ENCODE data around the gene ZNF444. TPM values are rescaled to one million over a fixed set of nuclear protein-coding genes. Genes with fewer than 3 reads are reported as not detected.

Gene ZNF444
- total and polyA plus RNA-seq, 2 of the 4 experiments (the other 2 are of a cell fraction): 2.5 to 20.3 TPM

DNA sequence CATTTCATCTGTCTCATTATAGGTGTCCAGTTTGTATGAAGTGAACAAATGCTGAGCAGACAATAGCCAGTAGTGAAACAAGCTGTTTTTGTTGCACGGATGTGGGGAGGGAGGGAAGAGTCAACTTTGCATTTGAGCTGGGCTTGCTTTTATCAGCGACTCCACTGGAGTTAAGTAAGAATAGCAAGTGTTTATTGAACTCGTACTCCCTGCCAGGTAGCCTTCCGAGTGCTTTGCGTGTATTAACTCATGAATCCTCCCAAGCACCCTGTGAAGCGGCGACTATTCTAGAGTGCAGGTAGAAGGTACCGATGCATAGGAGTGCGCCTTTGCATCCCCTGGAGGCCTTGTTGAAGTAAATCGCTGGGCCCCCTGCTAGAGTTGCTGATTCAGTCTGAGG, 4.7 kb upstream of the ZNF444 start:
- dilution Hi-C loops (cut with HindIII; ENCODE audit: low sequenced_read_pairs, unreplicated experiment) (no loop called here), intact Hi-C loops (cut with micrococcal nuclease) (no loop called here), in situ Hi-C loops (cut with MboI; ENCODE audit: low sequenced_read_pairs) (loop anchor here (25.0 kb wide), 2 partner anchors 449 to 1674 kb away; partner anchors contain the start of genes CDC42EP5, EPN1 and LENG9)
- Histone ChIP-seq H3K36me3 (ENCODE audit: control insufficient read depth, insufficient read depth, low read length) (no peaks in the 10 kb centered on the region), H3K56ac (ENCODE audit: extremely low read depth, insufficient read depth, low read length) (no peak overlapping the region), H2BK20ac (ENCODE audit: low read depth, low read length) (no peak overlapping the region), H4K91ac (ENCODE audit: insufficient read depth, low read depth, low read length) (no peak overlapping the region), H3K4me2 (ENCODE audit: low read depth, low read length) (no peak overlapping the region), H3K9me3 (ENCODE audit: control insufficient read depth, insufficient read depth, low read length) (no peaks in the 10 kb centered on the region), H3K4me1 (ENCODE audit: control insufficient read depth, insufficient read depth, low read length) (peaks cover 11% of the 10 kb centered on the region; the same call in 1 of the 2 replicates), H2AK9ac (replicated peaks; ENCODE audit: low read depth, low read length, poor library complexity) (no peak overlapping the region), H3K14ac (replicated peaks; ENCODE audit: low read depth, low read length) (no peak overlapping the region), H4K5ac (ENCODE audit: low read depth, low read length) (no peak overlapping the region), H3K4ac (ENCODE audit: low read depth, low read length) (no peak overlapping the region), H3K27me3 (ENCODE audit: control insufficient read depth, insufficient read depth, low read length) (no peaks in the 10 kb centered on the region), H3K79me1 (ENCODE audit: low read depth in 1 of 2, low read length in 2 of 2) (peaks cover 0 to under 1% of the 10 kb centered on the region in 2 experiments; a peak in 1 of 4 replicates), H3K27ac (ENCODE audit: insufficient read depth, low read length) (no peak overlapping the region), H3K23ac (ENCODE audit: low read depth, low read length) (no peak overlapping the region), H3K18ac (ENCODE audit: low read depth, low read length) (no peak overlapping the region), H3K9me1 (ENCODE audit: insufficient read depth, low read length) (peaks cover 5% of the 10 kb centered on the region), H2AFZ (replicated peaks; ENCODE audit: low read length, poor library complexity) (peak overlapping the region; percentile 5), H4K8ac (ENCODE audit: low read depth in 2 of 2, low read length in 2 of 2) (no peak overlapping the region), H2BK120ac (ENCODE audit: low read depth, low read length) (no peak overlapping the region), H2BK15ac (ENCODE audit: low read depth, low read length) (no peak overlapping the region), H3K4me3 (ENCODE audit: insufficient read depth, low read depth, low read length) (no peak overlapping the region), H2BK5ac (ENCODE audit: low read depth, low read length, poor library complexity, severe bottlenecking) (no peak overlapping the region), H3K9ac (ENCODE audit: low read depth, low read length) (no peak overlapping the region), H4K20me1 (ENCODE audit: insufficient read depth, low read length) (no peaks in the 10 kb centered on the region), H2AK5ac (ENCODE audit: low read depth, low read length) (no peak overlapping the region)
- ATAC-seq (ENCODE audit: low read depth) (no peak), DNase-seq (no peak)
- 66% methylated on average over 7 of the region's 10 CpGs; no CpG with 5 or more reads in 1 of the 2 experiments for WGBS, 2 experiments (ENCODE audit: extremely low coverage in 2 of 2, insufficient read length in 1 of 2)
- TF ChIP-seq, protein P1, sequence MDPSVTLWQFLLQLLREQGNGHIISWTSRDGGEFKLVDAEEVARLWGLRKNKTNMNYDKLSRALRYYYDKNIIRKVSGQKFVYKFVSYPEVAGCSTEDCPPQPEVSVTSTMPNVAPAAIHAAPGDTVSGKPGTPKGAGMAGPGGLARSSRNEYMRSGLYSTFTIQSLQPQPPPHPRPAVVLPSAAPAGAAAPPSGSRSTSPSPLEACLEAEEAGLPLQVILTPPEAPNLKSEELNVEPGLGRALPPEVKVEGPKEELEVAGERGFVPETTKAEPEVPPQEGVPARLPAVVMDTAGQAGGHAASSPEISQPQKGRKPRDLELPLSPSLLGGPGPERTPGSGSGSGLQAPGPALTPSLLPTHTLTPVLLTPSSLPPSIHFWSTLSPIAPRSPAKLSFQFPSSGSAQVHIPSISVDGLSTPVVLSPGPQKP (IDR thresholded peaks at IDR 0.05; ENCODE audit: borderline replicate concordance, low read depth, low read length): no peak
- TF ChIP-seq FOS (IDR thresholded peaks at IDR 0.05; ENCODE audit: low read depth, low read length) (no peak), CEBPB (IDR thresholded peaks at IDR 0.05; ENCODE audit: low read depth, low read length) (no peak), MAFK (IDR thresholded peaks at IDR 0.05; ENCODE audit: low read depth, low read length) (no peak), MAZ (IDR thresholded peaks at IDR 0.05; ENCODE audit: borderline replicate concordance, low read depth, low read length) (no peak), RFX5 (IDR thresholded peaks at IDR 0.05; ENCODE audit: low read depth, low read length) (no peak), RAD21 (IDR thresholded peaks at IDR 0.05; ENCODE audit: low read length) (no peak), CHD1 (IDR thresholded peaks at IDR 0.05; ENCODE audit: low read depth, low read length) (no peak), NFE2L2 (IDR thresholded peaks at IDR 0.05; ENCODE audit: low read depth, low read length) (no peak), SMC3 (IDR thresholded peaks at IDR 0.05; ENCODE audit: low read depth, low read length) (no peak), POLR2A (IDR thresholded peaks at IDR 0.05; ENCODE audit: low read depth, low read length) (no peak), BHLHE40 (IDR thresholded peaks at IDR 0.05; ENCODE audit: low read depth, low read length) (no peak)
- TF ChIP-seq, protein P2, sequence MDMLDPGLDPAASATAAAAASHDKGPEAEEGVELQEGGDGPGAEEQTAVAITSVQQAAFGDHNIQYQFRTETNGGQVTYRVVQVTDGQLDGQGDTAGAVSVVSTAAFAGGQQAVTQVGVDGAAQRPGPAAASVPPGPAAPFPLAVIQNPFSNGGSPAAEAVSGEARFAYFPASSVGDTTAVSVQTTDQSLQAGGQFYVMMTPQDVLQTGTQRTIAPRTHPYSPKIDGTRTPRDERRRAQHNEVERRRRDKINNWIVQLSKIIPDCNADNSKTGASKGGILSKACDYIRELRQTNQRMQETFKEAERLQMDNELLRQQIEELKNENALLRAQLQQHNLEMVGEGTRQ (IDR thresholded peaks at IDR 0.05; ENCODE audit: low read depth, low read length): no peak
- TF ChIP-seq, protein P3, sequence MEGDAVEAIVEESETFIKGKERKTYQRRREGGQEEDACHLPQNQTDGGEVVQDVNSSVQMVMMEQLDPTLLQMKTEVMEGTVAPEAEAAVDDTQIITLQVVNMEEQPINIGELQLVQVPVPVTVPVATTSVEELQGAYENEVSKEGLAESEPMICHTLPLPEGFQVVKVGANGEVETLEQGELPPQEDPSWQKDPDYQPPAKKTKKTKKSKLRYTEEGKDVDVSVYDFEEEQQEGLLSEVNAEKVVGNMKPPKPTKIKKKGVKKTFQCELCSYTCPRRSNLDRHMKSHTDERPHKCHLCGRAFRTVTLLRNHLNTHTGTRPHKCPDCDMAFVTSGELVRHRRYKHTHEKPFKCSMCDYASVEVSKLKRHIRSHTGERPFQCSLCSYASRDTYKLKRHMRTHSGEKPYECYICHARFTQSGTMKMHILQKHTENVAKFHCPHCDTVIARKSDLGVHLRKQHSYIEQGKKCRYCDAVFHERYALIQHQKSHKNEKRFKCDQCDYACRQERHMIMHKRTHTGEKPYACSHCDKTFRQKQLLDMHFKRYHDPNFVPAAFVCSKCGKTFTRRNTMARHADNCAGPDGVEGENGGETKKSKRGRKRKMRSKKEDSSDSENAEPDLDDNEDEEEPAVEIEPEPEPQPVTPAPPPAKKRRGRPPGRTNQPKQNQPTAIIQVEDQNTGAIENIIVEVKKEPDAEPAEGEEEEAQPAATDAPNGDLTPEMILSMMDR (conservative IDR thresholded peaks at IDR 0.05; ENCODE audit: low read depth, low read length): no peak
- no TSS peak for BruUV-seq (replicated peaks)
- ChIA-PET CTCF (no interaction called here), POLR2A (ENCODE audit: unreplicated experiment) (no interaction called here)
